KMS-11 (cell line): ENCODE results near the gene SHB.

Experiments
- H2AFZ ChIP-seq: fragments of 200-600 bp; sonication (generic); 2 replicates; pipeline ENCODE4 v1.6.1; 2016; ENCODE audit warnings: antibody characterized with exemption, mixed run types, low read depth
- H3K27ac ChIP-seq: fragments of 200-600 bp; sonication (generic); 2 replicates; pipeline ENCODE4 v1.6.1; 2016; ENCODE audit warnings: mild to moderate bottlenecking, mixed run types
- H3K27me3 ChIP-seq: fragments of 200-600 bp; sonication (generic); 2 replicates; pipeline ENCODE4 v1.6.1; 2017; ENCODE audit warnings: mild to moderate bottlenecking, low read depth, mixed run types, moderate library complexity; ENCODE audit not compliant: insufficient read depth
- H3K36me3 ChIP-seq: fragments of 200-600 bp; sonication (generic); 2 replicates; pipeline ENCODE4 v1.6.1; 2017; ENCODE audit warnings: mild to moderate bottlenecking, mixed run types; ENCODE audit not compliant: insufficient read depth
- H3K4me1 ChIP-seq: fragments of 200-600 bp; sonication (generic); 2 replicates; pipeline ENCODE4 v1.6.1; 2016; ENCODE audit warnings: mild to moderate bottlenecking, low read depth, mixed run types; ENCODE audit not compliant: poor library complexity, severe bottlenecking
- H3K4me2 ChIP-seq: fragments of 200-600 bp; sonication (generic); 2 replicates; pipeline ENCODE4 v1.7.0; 2016; ENCODE audit warnings: mild to moderate bottlenecking, mixed run types
- H3K4me3 ChIP-seq: fragments of 200-600 bp; sonication (generic); IDR thresholded peaks from 2 replicates; pipeline ENCODE4 v1.6.1; 2017; ENCODE audit warnings: low read depth, low read length, mixed read lengths; ENCODE audit not compliant: insufficient read depth
- H3K79me2 ChIP-seq: fragments of 200-600 bp; sonication (generic); 2 replicates; pipeline ENCODE4 v1.6.1; 2016; ENCODE audit warnings: low read depth, mixed run types; ENCODE audit not compliant: insufficient read depth
- H3K9ac ChIP-seq: fragments of 200-600 bp; sonication (generic); 2 replicates; pipeline ENCODE4 v1.6.1; 2016; ENCODE audit warnings: mild to moderate bottlenecking, mixed run types
- H4K20me1 ChIP-seq: fragments of 200-600 bp; sonication (generic); 2 replicates; pipeline ENCODE4 v1.6.1; 2016; ENCODE audit warnings: mild to moderate bottlenecking, mixed run types; ENCODE audit not compliant: insufficient read depth
- TF ChIP-seq, protein P1 (sequence below): fragments of 200-600 bp; sonication (generic); conservative IDR thresholded peaks from 2 replicates; pipeline ENCODE4 v1.6.1; 2017; ENCODE audit warnings: low read depth, mild to moderate bottlenecking, antibody characterized with exemption, low read length, moderate library complexity, mixed read lengths

Gene SHB

GRCh38 chr9:38039907-38040682 lies 28.9 kb downstream of the SHB start:
- H3K79me2 ChIP-seq: no peaks in the 10 kb centered on the region
- H3K36me3 ChIP-seq: no peaks in the 10 kb centered on the region
- no peak overlapping the region for H3K27ac ChIP-seq
- no peak overlapping the region for H3K4me2 ChIP-seq
- H2AFZ ChIP-seq: no peak overlapping the region
- no peaks in the 10 kb centered on the region for H3K27me3 ChIP-seq
- TF ChIP-seq, protein P1, sequence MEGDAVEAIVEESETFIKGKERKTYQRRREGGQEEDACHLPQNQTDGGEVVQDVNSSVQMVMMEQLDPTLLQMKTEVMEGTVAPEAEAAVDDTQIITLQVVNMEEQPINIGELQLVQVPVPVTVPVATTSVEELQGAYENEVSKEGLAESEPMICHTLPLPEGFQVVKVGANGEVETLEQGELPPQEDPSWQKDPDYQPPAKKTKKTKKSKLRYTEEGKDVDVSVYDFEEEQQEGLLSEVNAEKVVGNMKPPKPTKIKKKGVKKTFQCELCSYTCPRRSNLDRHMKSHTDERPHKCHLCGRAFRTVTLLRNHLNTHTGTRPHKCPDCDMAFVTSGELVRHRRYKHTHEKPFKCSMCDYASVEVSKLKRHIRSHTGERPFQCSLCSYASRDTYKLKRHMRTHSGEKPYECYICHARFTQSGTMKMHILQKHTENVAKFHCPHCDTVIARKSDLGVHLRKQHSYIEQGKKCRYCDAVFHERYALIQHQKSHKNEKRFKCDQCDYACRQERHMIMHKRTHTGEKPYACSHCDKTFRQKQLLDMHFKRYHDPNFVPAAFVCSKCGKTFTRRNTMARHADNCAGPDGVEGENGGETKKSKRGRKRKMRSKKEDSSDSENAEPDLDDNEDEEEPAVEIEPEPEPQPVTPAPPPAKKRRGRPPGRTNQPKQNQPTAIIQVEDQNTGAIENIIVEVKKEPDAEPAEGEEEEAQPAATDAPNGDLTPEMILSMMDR: no peak
- no peak overlapping the region for H3K4me3 ChIP-seq
- H3K9ac ChIP-seq: no peak overlapping the region
- no peaks in the 10 kb centered on the region for H3K4me1 ChIP-seq
- no peaks in the 10 kb centered on the region for H4K20me1 ChIP-seq

GRCh38 chr9:38039090-38039906 lies 29.7 kb downstream of the SHB start:
- TF ChIP-seq, protein P1: no peak
- no peak overlapping the region for H3K4me3 ChIP-seq
- no peaks in the 10 kb centered on the region for H3K4me1 ChIP-seq
- H3K4me2 ChIP-seq: no peak overlapping the region
- H3K9ac ChIP-seq: no peak overlapping the region
- H3K79me2 ChIP-seq: no peaks in the 10 kb centered on the region
- no peak overlapping the region for H3K27ac ChIP-seq
- H3K36me3 ChIP-seq: no peaks in the 10 kb centered on the region
- H2AFZ ChIP-seq: no peak overlapping the region
- no peaks in the 10 kb centered on the region for H4K20me1 ChIP-seq
- no peaks in the 10 kb centered on the region for H3K27me3 ChIP-seq

- no peak overlapping the region for H3K4me2 ChIP-seq
- TF ChIP-seq, protein P1: no peak
- H3K27me3 ChIP-seq: no peaks in the 10 kb centered on the region
- no peak overlapping the region for H3K27ac ChIP-seq
- H3K9ac ChIP-seq: no peak overlapping the region
- no peaks in the 10 kb centered on the region for H3K79me2 ChIP-seq
- no peak overlapping the region for H3K4me3 ChIP-seq
- H2AFZ ChIP-seq: no peak overlapping the region
- H3K36me3 ChIP-seq: no peaks in the 10 kb centered on the region
- no peaks in the 10 kb centered on the region for H4K20me1 ChIP-seq
- no peaks in the 10 kb centered on the region for H3K4me1 ChIP-seq
Observed at GRCh38 chr9:38038307-38039089, 30.5 kb downstream of the SHB start.

DNA sequence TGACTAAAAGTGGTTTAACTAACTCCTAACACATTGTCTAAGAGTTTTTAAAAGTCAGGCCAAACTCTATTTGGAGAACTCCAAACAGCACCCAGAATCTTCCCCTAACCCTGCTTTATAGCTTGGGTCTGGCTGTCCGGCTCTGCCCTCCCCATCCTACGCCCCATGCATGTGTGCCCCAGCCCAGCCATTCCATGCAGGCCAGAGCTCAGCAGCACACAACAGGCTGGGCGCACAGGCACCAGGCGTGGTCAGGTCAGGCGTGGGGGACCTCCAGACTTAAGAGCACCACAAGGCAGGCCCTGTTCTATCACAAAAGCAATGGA lies 31.1 kb downstream of the SHB start:
- Histone ChIP-seq H3K79me2 (no peaks in the 10 kb centered on the region), H3K27ac (no peak overlapping the region), H3K9ac (no peak overlapping the region), H3K27me3 (no peaks in the 10 kb centered on the region), H3K4me1 (no peaks in the 10 kb centered on the region), H3K4me3 (no peak overlapping the region), H3K4me2 (no peak overlapping the region), H2AFZ (no peak overlapping the region), H4K20me1 (no peaks in the 10 kb centered on the region), H3K36me3 (no peaks in the 10 kb centered on the region)
- TF ChIP-seq, protein P1: no peak
